HG03103 (cell line): ENCODE results near the gene PDX1.

Source experiments
- ATAC-seq: cut with Tn5 transposase; IDR thresholded peaks from one replicate; pipeline ENCODE4 v1.9.1; 2021; ENCODE audit warnings: low read depth; ENCODE audit not compliant: unreplicated experiment

Gene PDX1

GRCh38 chr13:27969082-27969865 is 49.5 kb downstream of the PDX1 start, which contains the start of gene CDX2:
TSS of gene CDX2 (minus strand) at chr13:27969315. CDS start at chr13:27969006, 309 bp downstream.
- no peak for ATAC-seq

GRCh38 chr13:27969866-27970229 is 50.0 kb downstream of the PDX1 start:
- ATAC-seq, result no peak

- ATAC-seq, result no peak
Measured at GRCh38 chr13:27970382-27971235, 50.8 kb downstream of the PDX1 start.

- no peak for ATAC-seq
Measured at GRCh38 chr13:27971236-27971645, 51.4 kb downstream of the PDX1 start.

- ATAC-seq, result no peak
Measured at GRCh38 chr13:27971776-27972477, 52.1 kb downstream of the PDX1 start.

- no peak for ATAC-seq
Measured at GRCh38 chr13:27972478-27972820, 52.6 kb downstream of the PDX1 start.

- no peak for ATAC-seq
Measured at GRCh38 chr13:27973291-27973690, 53.5 kb downstream of the PDX1 start.

- no peak for ATAC-seq
Measured at GRCh38 chr13:27973961-27974662, 54.3 kb downstream of the PDX1 start.
